ENCODE data around the gene SLC25A21.

The SLC25A21 gene

GRCh38 chr14:37172024-37172869 lies at the start of gene SLC25A21 (continued):
- peak; percentile 88 for TF ChIP-seq ZEB2 (tag by site-specific recombination; IDR thresholded peaks at IDR 0.05)
- TF ChIP-seq ZNF10 (tag by site-specific recombination; IDR thresholded peaks at IDR 0.05): peak; percentile 64; the same call in 1 of the 2 replicates
- no peak for TF ChIP-seq ZNF26 (tag by site-specific recombination; IDR thresholded peaks at IDR 0.05)
- no peak for TF ChIP-seq ZNF585B (tag by site-specific recombination; IDR thresholded peaks at IDR 0.05)
- 0 out of 2 replicates have a peak, but pooled peaks have one; percentile 3 for TF ChIP-seq GFI1B (tag by site-specific recombination; IDR thresholded peaks at IDR 0.05)
- no peak for TF ChIP-seq ZNF596 (tag by site-specific recombination; IDR thresholded peaks at IDR 0.05)
- TF ChIP-seq ZNF221 (tag by site-specific recombination; IDR thresholded peaks at IDR 0.05; ENCODE audit: borderline replicate concordance): no peak
- no peak for TF ChIP-seq ZNF677 (tag by site-specific recombination; IDR thresholded peaks at IDR 0.05)
- TF ChIP-seq ZNF391 (tag by site-specific recombination; IDR thresholded peaks at IDR 0.05; ENCODE audit: borderline replicate concordance, low read depth): no peak
- TF ChIP-seq ZFP37 (tag by site-specific recombination; IDR thresholded peaks at IDR 0.05): peak; percentile 82; the same call in 1 of the 2 replicates
- TF ChIP-seq HIC1 (tag by site-specific recombination; IDR thresholded peaks at IDR 0.05): no peak
- peak; percentile 49; the same call in 1 of the 2 replicates for TF ChIP-seq ZNF423 (tag by site-specific recombination; IDR thresholded peaks at IDR 0.05)
- no peak; the same call in 1 of the 2 replicates for TF ChIP-seq ZBTB21 (tag by site-specific recombination; IDR thresholded peaks at IDR 0.05)
- peak; percentile 53 for TF ChIP-seq EGR2 (tag by site-specific recombination; IDR thresholded peaks at IDR 0.05; ENCODE audit: low read depth)
- TF ChIP-seq ZNF837 (tag by site-specific recombination; IDR thresholded peaks at IDR 0.05): 0 out of 2 replicates have a peak, but pooled peaks have one; percentile 39
- no peak; the same call in 1 of the 2 replicates for TF ChIP-seq ZNF558 (tag by site-specific recombination; IDR thresholded peaks at IDR 0.05)
- TF ChIP-seq MYNN (tag by site-specific recombination; IDR thresholded peaks at IDR 0.05; ENCODE audit: borderline replicate concordance): no peak
- TF ChIP-seq ZNF266 (tag by site-specific recombination; IDR thresholded peaks at IDR 0.05; ENCODE audit: low read depth): no peak
- no peak for TF ChIP-seq PRDM2 (tag by site-specific recombination; IDR thresholded peaks at IDR 0.05; ENCODE audit: borderline replicate concordance)
- no peak for TF ChIP-seq ZNF184 (tag by site-specific recombination; IDR thresholded peaks at IDR 0.05)
- no peak for TF ChIP-seq ZNF664 (tag by site-specific recombination; IDR thresholded peaks at IDR 0.05)
- no peak for TF ChIP-seq ZNF514 (tag by site-specific recombination; IDR thresholded peaks at IDR 0.05)
- no peak for TF ChIP-seq ZNF223 (tag by site-specific recombination; IDR thresholded peaks at IDR 0.05)
- peak; percentile 99 for TF ChIP-seq ZBTB17 (tag by site-specific recombination; IDR thresholded peaks at IDR 0.05)
- no peak for TF ChIP-seq ZNF354C (tag by site-specific recombination; IDR thresholded peaks at IDR 0.05; ENCODE audit: borderline replicate concordance, low read depth)
- TF ChIP-seq OSR2 (tag by site-specific recombination; IDR thresholded peaks at IDR 0.05): no peak
- TF ChIP-seq ZNF571 (tag by site-specific recombination; IDR thresholded peaks at IDR 0.05): no peak
- no peak for TF ChIP-seq BCL11A (tag by site-specific recombination; IDR thresholded peaks at IDR 0.05; ENCODE audit: low read depth)
- TF ChIP-seq ZNF394 (tag by site-specific recombination; IDR thresholded peaks at IDR 0.05; ENCODE audit: borderline replicate concordance): peak; percentile 68; the same call in 1 of the 2 replicates
- no peak for TF ChIP-seq ZNF580 (tag by site-specific recombination; IDR thresholded peaks at IDR 0.05)
- no peak for TF ChIP-seq ZNF350 (tag by site-specific recombination; IDR thresholded peaks at IDR 0.05)
